Calu3 (cell line): ENCODE measurements around the gene VRK1. TPM values are rescaled to one million over a fixed set of nuclear protein-coding genes. Genes with fewer than 3 reads are reported as not detected.

ENCODE experiments used
- BruUV-seq: library from RNA; stranded (reverse); fragments of 400-500 nt; replicated peaks from 2 replicates; lab custom pipeline; 2021; lab: Mats Ljungman, UMichigan
- CTCF ChIA-PET: fragments of 300-600 bp; sonication (Branson Sonifier 250); formaldehyde crosslinking; loops from one replicate; lab custom pipeline; 2022; ENCODE audit warnings: antibody characterized with exemption; lab: Charles Lee
- DNase-seq: peaks from one replicate; pipeline ENCODE4 v3.0.0; 2022
- H3K27ac Mint-ChIP-seq: one replicate; pipeline ENCODE4 v1.8.0; 2022; ENCODE audit warnings: mixed read lengths; ENCODE audit not compliant: unreplicated experiment
- H3K27me3 Mint-ChIP-seq: one replicate; pipeline ENCODE4 v1.8.0; 2022; ENCODE audit warnings: mixed read lengths; ENCODE audit not compliant: unreplicated experiment
- H3K36me3 Mint-ChIP-seq: one replicate; pipeline ENCODE4 v1.8.0; 2022; ENCODE audit warnings: mild to moderate bottlenecking, moderate library complexity, mixed read lengths; ENCODE audit not compliant: insufficient read depth, unreplicated experiment
- H3K4me1 Mint-ChIP-seq: one replicate; pipeline ENCODE4 v1.8.0; 2022; ENCODE audit warnings: mild to moderate bottlenecking, low read depth, mixed read lengths; ENCODE audit not compliant: unreplicated experiment
- H3K4me3 Mint-ChIP-seq: one replicate; pipeline ENCODE4 v1.8.0; 2022; ENCODE audit warnings: mild to moderate bottlenecking, low read depth, moderate library complexity, mixed read lengths; ENCODE audit not compliant: unreplicated experiment
- H3K9me3 Mint-ChIP-seq: one replicate; pipeline ENCODE4 v1.8.0; 2022; ENCODE audit warnings: low read depth, mixed read lengths; ENCODE audit not compliant: unreplicated experiment
- CTCF ChIP-seq: fragments of 200-600 bp; IDR thresholded peaks from one replicate; pipeline ENCODE4 v1.8.0; 2022; ENCODE audit warnings: antibody characterized with exemption; ENCODE audit not compliant: unreplicated experiment
- intact Hi-C: fragments of 100-400 bp; cut with micrococcal nuclease; formaldehyde crosslinking; loops from one replicate; pipeline ENCODE4 v1.10.0; 2022; ENCODE audit not compliant: unreplicated experiment
- total RNA-seq: library from RNA; stranded (reverse); gene quantifications from 2 replicates; pipeline ENCODE4 v1.2.3, GENCODE V29; 2022

VRK1 gene
- total RNA-seq, 1 experiment from 2014 or later = 51.3 TPM

DNA sequence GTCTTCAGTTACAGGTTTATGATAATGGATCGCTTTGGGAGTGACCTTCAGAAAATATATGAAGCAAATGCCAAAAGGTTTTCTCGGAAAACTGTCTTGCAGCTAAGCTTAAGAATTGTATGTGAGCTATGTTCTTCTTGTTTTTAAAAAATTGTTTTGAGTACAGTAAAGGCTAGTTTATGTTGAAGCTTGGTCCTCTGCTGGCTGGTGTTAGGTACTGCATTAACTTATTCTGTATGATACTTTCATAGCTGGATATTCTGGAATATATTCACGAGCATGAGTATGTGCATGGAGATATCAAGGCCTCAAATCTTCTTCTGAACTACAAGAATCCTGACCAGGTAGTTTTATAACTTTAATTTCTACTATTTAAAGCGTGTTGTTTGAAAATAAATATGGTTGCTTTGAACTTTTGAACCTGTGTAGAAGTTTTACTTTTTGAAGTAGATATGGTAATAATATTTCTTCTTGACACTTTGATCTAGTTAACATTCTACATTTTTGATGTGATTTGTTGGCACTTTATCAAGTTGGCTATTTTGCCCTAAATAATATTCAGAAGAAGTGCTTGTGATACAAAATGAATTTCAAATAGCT, 55.7 kb downstream of the VRK1 start:
- no peak overlapping the region for H3K27ac Mint-ChIP-seq
- intact Hi-C loops = loop anchor here (1.0 to 10.0 kb wide), 4 partner anchors 46 to 308 kb away; no protein-coding TSS in a partner anchor

GRCh38 chr14:96858643-96859042, 61.5 kb downstream of the VRK1 start:
- CTCF ChIA-PET = no interaction called here
- intact Hi-C loops = loop anchor here (10.0 kb wide), 1 partner anchor 314 kb away; no protein-coding TSS in a partner anchor
- Mint-ChIP-seq H3K36me3 (peaks cover 10% of the 10 kb centered on the region), H3K4me1 (no peaks in the 10 kb centered on the region), H3K4me3 (no peak overlapping the region), H3K27ac (no peak overlapping the region), H3K9me3 (no peaks in the 10 kb centered on the region), H3K27me3 (no peaks in the 10 kb centered on the region)
- TF ChIP-seq CTCF = no peak
- BruUV-seq = no TSS peak
- no peak for DNase-seq

More for the DNA sequence above, 55.7 kb downstream of the VRK1 start:
- Mint-ChIP-seq H3K4me3 (no peak overlapping the region), H3K4me1 (no peaks in the 10 kb centered on the region), H3K9me3 (no peaks in the 10 kb centered on the region), H3K27me3 (no peaks in the 10 kb centered on the region), H3K36me3 (peaks cover 5% of the 10 kb centered on the region)
- peak; percentile 24 for DNase-seq
- CTCF ChIA-PET = interaction anchor here (1.1 to 1.3 kb wide), 4 partner anchors 10 to 112 kb away, joined by 3 to 8 read pairs (median 4); partner anchors contain the start of gene VRK1
- BruUV-seq = no TSS peak
- TF ChIP-seq CTCF = peak; percentile 34

DNA sequence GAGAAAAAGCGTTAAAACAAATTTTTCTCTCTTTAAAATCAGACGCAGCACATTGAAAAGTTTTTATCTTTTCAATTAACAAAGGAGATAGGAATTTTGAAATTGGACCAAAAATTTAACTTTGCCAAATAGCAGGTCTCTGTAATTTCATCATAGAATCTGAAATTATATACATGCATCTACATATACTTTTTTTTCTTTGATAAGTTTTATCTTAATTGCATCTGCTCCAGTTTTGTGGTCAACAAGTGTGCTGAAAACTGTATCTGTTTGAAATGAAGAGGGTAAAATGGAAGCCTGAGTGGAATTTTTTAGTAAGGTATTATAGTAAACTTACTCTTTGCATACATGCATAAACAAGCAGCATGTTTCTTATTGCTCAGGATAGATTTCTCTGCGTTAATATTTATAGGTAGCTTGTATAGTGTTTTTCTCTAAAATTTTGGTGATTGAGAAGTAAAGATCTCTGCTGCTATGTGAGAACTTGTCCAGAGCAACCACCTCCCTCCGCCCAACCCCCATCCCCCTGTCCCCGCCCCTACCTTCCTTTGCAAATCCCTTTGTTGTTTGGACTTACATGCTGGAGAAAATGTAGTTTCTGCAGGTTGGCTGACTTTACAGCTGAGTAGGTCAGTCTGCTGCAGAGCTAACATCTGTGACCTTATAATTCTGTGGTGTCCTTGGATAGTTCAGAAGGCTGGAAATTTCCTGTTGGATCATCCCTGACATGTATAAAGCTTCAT, 64.6 kb downstream of the VRK1 start:
- peaks cover 2% of the 10 kb centered on the region for H3K9me3 Mint-ChIP-seq
- BruUV-seq = no TSS peak
- H3K36me3 Mint-ChIP-seq = peaks cover 19% of the 10 kb centered on the region
- no peaks in the 10 kb centered on the region for H3K27me3 Mint-ChIP-seq
- CTCF ChIA-PET = interaction anchor here (0.6 kb wide), 1 partner anchor 41 kb away, joined by 6 read pairs; no protein-coding TSS in a partner anchor
- H3K27ac Mint-ChIP-seq = no peak overlapping the region
- TF ChIP-seq CTCF = no peak
- intact Hi-C loops = no loop called here
- no peak for DNase-seq
- H3K4me3 Mint-ChIP-seq = no peak overlapping the region
- peaks cover 12% of the 10 kb centered on the region for H3K4me1 Mint-ChIP-seq

- H3K27ac Mint-ChIP-seq = no peak overlapping the region
- peaks cover 12% of the 10 kb centered on the region for H3K4me1 Mint-ChIP-seq
These were observed 66.3 kb downstream of the VRK1 start for GRCh38 chr14:96863327-96863985.

More at GRCh38 chr14:96863327-96863985, 66.3 kb downstream of the VRK1 start:
- H3K4me3 Mint-ChIP-seq = no peak overlapping the region
- H3K9me3 Mint-ChIP-seq = peaks cover 2% of the 10 kb centered on the region
- H3K27me3 Mint-ChIP-seq = no peaks in the 10 kb centered on the region
- intact Hi-C loops = no loop called here
- peaks cover 13% of the 10 kb centered on the region for H3K36me3 Mint-ChIP-seq
- no peak for TF ChIP-seq CTCF
- BruUV-seq = no TSS peak
- CTCF ChIA-PET = interaction anchor here (2.1 kb wide), 1 partner anchor 11 kb away, joined by 5 read pairs; no protein-coding TSS in a partner anchor
- DNase-seq = no peak
